HepG2 (cell line): ENCODE data around the gene CASS4. TPM values are rescaled to one million over a fixed set of nuclear protein-coding genes. Genes with fewer than 3 reads are reported as not detected.

Experiments
- AGO2 ChIP-seq: fragments of 200-400 bp; formaldehyde crosslinking; optimal IDR thresholded peaks from 2 replicates; pipeline ENCODE3; 2017; ENCODE audit warnings: mild to moderate bottlenecking, low read depth, low read length, moderate library complexity
- GFI1 ChIP-seq: sonication (generic); formaldehyde crosslinking; IDR thresholded peaks from 2 replicates; pipeline ENCODE4 v1.5.0; 2020; ENCODE audit warnings: missing genetic modification reagents, mild to moderate bottlenecking, borderline replicate concordance
- HDAC1 ChIP-seq: sonication (generic); formaldehyde crosslinking; IDR thresholded peaks from 2 replicates; pipeline ENCODE4 v1.5.1; 2020; ENCODE audit warnings: mild to moderate bottlenecking, missing genetic modification reagents
- LBX2 ChIP-seq: sonication (generic); formaldehyde crosslinking; IDR thresholded peaks from 2 replicates; pipeline ENCODE4 v1.5.0; 2020; ENCODE audit warnings: missing genetic modification reagents, mild to moderate bottlenecking, borderline replicate concordance
- MBD4 ChIP-seq: IDR thresholded peaks from 2 replicates; pipeline ENCODE4 v1.6.1; 2012; ENCODE audit warnings: low read length, inconsistent platforms, borderline replicate concordance
- SMC3 ChIP-seq: IDR thresholded peaks from 2 replicates; pipeline ENCODE4 v1.6.1; 2011; ENCODE audit warnings: low read length, improper control_type of control experiment
- SRSF9 ChIP-seq: fragments of 200-400 bp; formaldehyde crosslinking; IDR thresholded peaks from 2 replicates; pipeline ENCODE4 v1.6.1; 2018; ENCODE audit warnings: borderline replicate concordance, mild to moderate bottlenecking, low read depth, low read length; ENCODE audit not compliant: insufficient read depth, poor library complexity, severe bottlenecking
- ZBTB40 ChIP-seq, 2 experiments: fragments of 450-650 bp in 1 of 2; sonication (generic) in 1 of 2; formaldehyde crosslinking in 1 of 2; IDR thresholded peaks; 2 replicates each; pipeline versions ENCODE4 v1.6.1 to v1.8.0; 2016 to 2022; ENCODE audit warnings: antibody characterized with exemption in 1 of 2, mild to moderate bottlenecking in 1 of 2, missing genetic modification reagents in 1 of 2
- ZFP91 ChIP-seq: sonication (generic); formaldehyde crosslinking; IDR thresholded peaks from 2 replicates; pipeline ENCODE4 v1.9.0; 2022; ENCODE audit warnings: missing genetic modification reagents, mild to moderate bottlenecking, borderline replicate concordance
- ZNF512B ChIP-seq: sonication (generic); formaldehyde crosslinking; IDR thresholded peaks from 2 replicates; pipeline ENCODE4 v1.5.1; 2020; ENCODE audit warnings: missing genetic modification reagents, mild to moderate bottlenecking, borderline replicate concordance
- ZNF768 ChIP-seq: sonication (generic); formaldehyde crosslinking; IDR thresholded peaks from 2 replicates; pipeline ENCODE4 v1.4.0; 2020; ENCODE audit warnings: missing genetic modification reagents
- ZNF780A ChIP-seq: sonication (generic); formaldehyde crosslinking; IDR thresholded peaks from 2 replicates; pipeline ENCODE4 v1.8.0; 2022; ENCODE audit warnings: mild to moderate bottlenecking, missing genetic modification reagents, moderate library complexity
- ZSCAN22 ChIP-seq: sonication (generic); formaldehyde crosslinking; IDR thresholded peaks from 2 replicates; pipeline ENCODE4 v1.4.0; 2020; ENCODE audit warnings: mild to moderate bottlenecking, missing genetic modification reagents
- polyA plus RNA-seq, 8 experiments: library from polyadenylated mRNA; depleted of rRNA in 3 of 8; stranded (reverse) in 7 of 8; unstranded in 1 of 8; fragments of >200 nt; fragmentation: Illumina TruSeq in 4 of 8; extraction: Trizol in 4 of 8; gene quantifications; 2 replicates each; pipeline versions ENCODE4 v1.2.1 to v1.2.3, GENCODE V29; 2011 to 2016; ENCODE audit warnings: low read depth in 4 of 8, missing spikeins in 1 of 8, mixed read lengths in 1 of 8; ENCODE audit not compliant: insufficient read depth in 1 of 8
- total RNA-seq, 5 experiments: library from RNA; depleted of rRNA; stranded (reverse); fragments of >200 nt; fragmentation: Illumina TruSeq; extraction: Trizol; gene quantifications; 2 replicates each; pipeline ENCODE4 v1.2.3, GENCODE V29; 2016; ENCODE audit warnings: low read depth in 1 of 5

Gene CASS4
- total and polyA plus RNA-seq, 2 of the 13 experiments (the other 11 are each of a cell fraction or from before 2014, with no cell fraction given), result 0.17 to 0.49 TPM

DNA sequence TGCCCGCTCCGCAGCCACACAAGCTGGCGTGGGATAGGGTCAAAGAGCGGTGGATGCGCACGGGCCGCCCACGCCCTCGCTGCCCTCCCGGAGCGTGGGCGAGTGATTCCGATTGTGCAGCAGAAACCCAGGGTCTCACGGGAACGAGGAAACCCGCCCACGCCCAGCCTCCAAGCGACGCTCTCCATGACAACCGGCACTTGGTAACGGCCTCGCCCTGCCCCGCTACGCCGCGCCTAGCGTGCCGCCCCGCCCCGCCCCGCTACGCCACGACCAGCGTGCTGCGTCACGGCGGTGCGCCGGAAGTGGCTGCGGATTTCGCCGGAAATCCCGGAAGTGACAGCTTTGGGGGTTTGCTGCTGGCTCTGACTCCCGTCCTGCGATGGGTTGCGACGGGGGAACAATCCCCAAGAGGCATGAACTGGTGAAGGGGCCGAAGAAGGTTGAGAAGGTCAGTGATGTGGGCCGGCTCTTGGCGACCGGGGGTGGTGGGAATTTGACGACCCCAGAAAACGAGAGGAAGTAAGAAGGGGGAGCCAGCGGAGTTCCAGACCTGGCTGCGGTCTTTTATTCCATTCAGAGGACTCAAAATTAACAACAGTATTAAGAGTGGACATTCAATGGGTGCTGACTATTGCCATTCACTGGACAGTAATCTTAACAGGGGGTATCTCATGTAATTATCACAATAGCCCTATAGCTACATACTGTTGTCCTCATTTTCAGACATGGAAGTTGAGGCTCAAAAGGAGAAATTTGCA lies 56.4 kb downstream of the CASS4 start, which contains the start of gene RTF2 (continued):
- TF ChIP-seq ZNF512B (CRISPR knock-in tag), result no peak
- TF ChIP-seq GFI1, result no peak
- TF ChIP-seq HDAC1 (CRISPR knock-in tag), result peak; percentile 100
- peak; percentile 88 for TF ChIP-seq LBX2 (CRISPR knock-in tag)
- TF ChIP-seq ZSCAN22, result no peak; the same call in 1 of the 2 replicates
- no peak for TF ChIP-seq SMC3
- TF ChIP-seq SRSF9, result no peak
- TF ChIP-seq MBD4, result no peak
- TF ChIP-seq ZBTB40 (IDR thresholded peaks at IDR 0.05), result peak; percentile 94
- peak; percentile 90 for TF ChIP-seq ZBTB40 (CRISPR knock-in tag; IDR thresholded peaks at IDR 0.05)
- TF ChIP-seq ZFP91 (CRISPR knock-in tag), result peak; percentile 97
- no peak for TF ChIP-seq AGO2
- TF ChIP-seq ZNF780A (CRISPR knock-in tag), result peak; percentile 94
- TF ChIP-seq ZNF768, result peak; percentile 67; the same call in 1 of the 2 replicates
